GM19468 (cell line): ENCODE results near the gene SHMT2.

ENCODE experiments used
- ATAC-seq: cut with Tn5 transposase; IDR thresholded peaks from one replicate; pipeline ENCODE4 v1.9.1; 2021; ENCODE audit warnings: mild to moderate bottlenecking, moderate library complexity, moderate number of reproducible peaks; ENCODE audit not compliant: unreplicated experiment; ENCODE audit errors: extremely low read depth

The SHMT2 gene

GRCh38 chr12:57196439-57196838 lies 33.1 kb upstream of the SHMT2 start:
- ATAC-seq: no peak

GRCh38 chr12:57196956-57197355 lies 32.6 kb upstream of the SHMT2 start:
- ATAC-seq: no peak

- ATAC-seq: no peak
Observed at GRCh38 chr12:57198329-57198728, 31.2 kb upstream of the SHMT2 start.

- ATAC-seq: no peak
Observed at GRCh38 chr12:57199191-57199590, 30.3 kb upstream of the SHMT2 start.

GRCh38 chr12:57200497-57200896 lies 29.0 kb upstream of the SHMT2 start:
- ATAC-seq: no peak

GRCh38 chr12:57201219-57201618 lies 28.3 kb upstream of the SHMT2 start:
- no peak for ATAC-seq

- no peak for ATAC-seq
Observed at GRCh38 chr12:57201631-57202030, 27.9 kb upstream of the SHMT2 start.

GRCh38 chr12:57202321-57202720 lies 27.2 kb upstream of the SHMT2 start:
- ATAC-seq: no peak

- no peak for ATAC-seq
Observed at GRCh38 chr12:57203201-57203600, 26.3 kb upstream of the SHMT2 start.

- ATAC-seq: no peak
Observed at GRCh38 chr12:57203791-57204190, 25.7 kb upstream of the SHMT2 start.

- no peak for ATAC-seq
Observed at GRCh38 chr12:57204454-57204853, 25.1 kb upstream of the SHMT2 start.

- ATAC-seq: no peak
Observed at GRCh38 chr12:57205186-57205585, 24.3 kb upstream of the SHMT2 start.

- no peak for ATAC-seq
Observed at GRCh38 chr12:57205931-57206330, 23.6 kb upstream of the SHMT2 start.

- no peak for ATAC-seq
Observed at GRCh38 chr12:57207731-57208630, 21.5 kb upstream of the SHMT2 start.

GRCh38 chr12:57208631-57209282 lies 20.8 kb upstream of the SHMT2 start:
- ATAC-seq: no peak

GRCh38 chr12:57209916-57210315 lies 19.6 kb upstream of the SHMT2 start:
- ATAC-seq: no peak

- ATAC-seq: no peak
Observed at GRCh38 chr12:57210461-57210860, 19.1 kb upstream of the SHMT2 start.

GRCh38 chr12:57210926-57211692 lies 18.4 kb upstream of the SHMT2 start:
- ATAC-seq: no peak

GRCh38 chr12:57211791-57212700 lies 17.5 kb upstream of the SHMT2 start:
- no peak for ATAC-seq

- ATAC-seq: no peak
Observed at GRCh38 chr12:57212701-57213057, 16.8 kb upstream of the SHMT2 start.
